Raji (cell line): ENCODE results near the gene ARL8B.
A peak's percentile ranks its signal among the peaks of the same experiment; 100 is the strongest.

Experiments
- POLR2A ChIP-seq: IDR thresholded peaks from 2 replicates; pipeline ENCODE4 v1.6.1; 2011; ENCODE audit warnings: low read depth, low read length, control low read depth; ENCODE audit not compliant: insufficient read depth

The ARL8B gene

GRCh38 chr3:5168110-5168509 lies 46.0 kb downstream of the ARL8B start:
- no peak for TF ChIP-seq POLR2A

DNA sequence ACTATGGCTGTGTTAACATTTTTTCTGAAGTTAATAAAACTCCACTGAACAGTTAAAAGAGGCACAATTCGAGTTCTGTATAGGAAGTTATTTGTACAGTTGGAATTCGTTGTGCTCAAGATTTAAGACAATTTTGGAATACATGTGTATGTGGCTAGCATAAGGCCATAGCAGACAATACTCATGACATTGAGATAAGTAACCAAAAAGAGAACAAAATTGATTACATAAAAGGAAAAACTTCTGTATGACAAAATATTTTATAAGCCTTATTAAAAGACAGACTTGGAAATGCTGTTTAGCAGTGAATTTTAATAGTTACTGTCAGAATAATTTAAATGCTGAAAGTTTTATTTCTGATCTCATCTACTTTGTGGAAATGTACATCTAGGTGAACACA lies 47.7 kb downstream of the ARL8B start:
- TF ChIP-seq POLR2A: no peak

GRCh38 chr3:5170975-5171374 lies 48.9 kb downstream of the ARL8B start:
- no peak for TF ChIP-seq POLR2A

DNA sequence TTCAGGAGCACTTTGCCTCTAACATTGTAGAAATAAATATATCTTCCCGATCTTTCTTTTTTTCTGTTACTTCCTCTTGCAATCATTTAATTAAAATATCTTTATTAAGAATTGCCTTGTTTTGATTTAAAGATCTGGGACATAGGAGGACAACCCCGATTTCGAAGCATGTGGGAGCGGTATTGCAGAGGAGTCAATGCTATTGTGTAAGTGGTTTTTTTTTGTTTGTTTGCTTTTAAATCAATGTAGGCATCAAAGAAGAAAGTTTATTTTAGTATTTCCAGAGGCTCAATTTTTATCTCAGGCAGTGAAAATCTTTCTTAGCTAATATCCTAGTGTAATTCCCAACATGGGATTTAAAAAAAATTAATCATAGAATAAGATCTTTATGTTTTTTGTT lies 49.9 kb downstream of the ARL8B start:
- no peak for TF ChIP-seq POLR2A

- peak; percentile 59; the same call in 1 of the 2 replicates for TF ChIP-seq POLR2A
Measured at GRCh38 chr3:5181469-5182141, 59.5 kb downstream of the ARL8B start.

- TF ChIP-seq POLR2A: no peak
Measured at GRCh38 chr3:5184499-5184898, 62.4 kb downstream of the ARL8B start.

DNA sequence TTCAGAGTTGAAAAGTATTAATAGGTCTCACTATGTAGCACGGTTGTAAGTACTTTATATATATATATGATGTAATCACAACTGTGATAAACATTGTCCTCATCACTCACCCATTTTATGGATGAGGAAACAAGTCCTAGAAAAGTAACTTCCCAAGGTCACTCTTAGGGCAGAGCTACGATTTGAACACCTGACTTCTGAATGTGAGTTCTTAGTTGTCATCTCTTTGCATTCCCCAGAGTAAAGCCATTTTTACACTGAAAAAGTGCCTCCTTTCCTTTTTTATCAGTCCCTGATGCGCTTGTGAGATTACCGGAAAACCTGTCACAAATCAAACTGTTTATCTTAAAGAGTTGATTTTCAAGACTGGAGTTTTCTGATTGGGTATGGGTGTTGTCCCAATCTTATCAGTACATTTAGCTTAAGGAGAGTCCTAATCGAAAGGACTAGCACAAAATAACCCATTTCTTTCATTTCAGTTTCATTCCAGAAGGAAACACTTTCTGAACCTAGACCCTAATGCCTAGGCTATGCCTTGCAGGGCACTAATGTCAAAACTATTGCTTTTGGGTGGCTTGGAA lies 63.1 kb downstream of the ARL8B start:
- TF ChIP-seq POLR2A: peak; percentile 13; the same call in 1 of the 2 replicates

- peak; percentile 64 for TF ChIP-seq POLR2A
Measured at GRCh38 chr3:5186089-5186857, 64.2 kb downstream of the ARL8B start.

DNA sequence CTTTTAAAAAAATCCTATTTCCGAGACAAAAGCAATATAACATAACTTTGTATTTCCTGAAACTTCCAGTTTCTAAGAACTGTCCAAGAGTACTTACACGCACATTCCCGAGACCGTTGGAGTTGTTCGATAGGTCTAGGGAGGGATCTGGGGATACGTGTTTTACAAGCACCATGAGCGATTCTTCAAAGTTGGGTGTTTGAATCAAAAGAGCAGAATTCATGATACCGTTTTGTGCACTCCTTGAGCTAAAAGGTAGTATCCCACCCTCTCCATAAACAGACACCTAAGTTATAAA lies 64.7 kb downstream of the ARL8B start:
- TF ChIP-seq POLR2A: no peak

- peak; percentile 78 for TF ChIP-seq POLR2A
Measured at GRCh38 chr3:5187156-5187919, 65.2 kb downstream of the ARL8B start, which contains the start of gene EDEM1. EDEM1 (plus strand) TSS chr3:5187707; CDS start chr3:5187806, 99 bp downstream.

DNA sequence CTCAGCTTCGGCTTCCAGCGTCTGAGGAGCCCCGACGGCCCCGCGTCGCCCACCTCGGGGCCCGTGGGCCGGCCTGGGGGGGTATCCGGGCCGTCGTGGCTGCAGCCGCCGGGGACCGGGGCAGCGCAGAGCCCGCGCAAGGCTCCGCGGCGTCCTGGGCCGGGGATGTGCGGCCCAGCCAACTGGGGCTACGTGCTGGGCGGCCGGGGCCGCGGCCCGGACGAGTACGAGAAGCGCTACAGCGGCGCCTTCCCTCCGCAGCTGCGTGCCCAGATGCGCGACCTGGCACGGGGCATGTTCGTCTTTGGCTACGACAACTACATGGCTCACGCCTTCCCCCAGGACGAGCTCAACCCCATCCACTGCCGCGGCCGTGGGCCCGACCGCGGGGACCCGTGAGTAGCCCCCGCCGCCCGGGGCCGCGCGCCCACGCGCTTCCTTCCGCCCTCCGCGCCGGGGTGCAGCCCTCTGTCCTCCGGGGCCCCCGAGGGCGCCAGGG lies 65.9 kb downstream of the ARL8B start:
- no peak; the same call in 1 of the 2 replicates for TF ChIP-seq POLR2A

DNA sequence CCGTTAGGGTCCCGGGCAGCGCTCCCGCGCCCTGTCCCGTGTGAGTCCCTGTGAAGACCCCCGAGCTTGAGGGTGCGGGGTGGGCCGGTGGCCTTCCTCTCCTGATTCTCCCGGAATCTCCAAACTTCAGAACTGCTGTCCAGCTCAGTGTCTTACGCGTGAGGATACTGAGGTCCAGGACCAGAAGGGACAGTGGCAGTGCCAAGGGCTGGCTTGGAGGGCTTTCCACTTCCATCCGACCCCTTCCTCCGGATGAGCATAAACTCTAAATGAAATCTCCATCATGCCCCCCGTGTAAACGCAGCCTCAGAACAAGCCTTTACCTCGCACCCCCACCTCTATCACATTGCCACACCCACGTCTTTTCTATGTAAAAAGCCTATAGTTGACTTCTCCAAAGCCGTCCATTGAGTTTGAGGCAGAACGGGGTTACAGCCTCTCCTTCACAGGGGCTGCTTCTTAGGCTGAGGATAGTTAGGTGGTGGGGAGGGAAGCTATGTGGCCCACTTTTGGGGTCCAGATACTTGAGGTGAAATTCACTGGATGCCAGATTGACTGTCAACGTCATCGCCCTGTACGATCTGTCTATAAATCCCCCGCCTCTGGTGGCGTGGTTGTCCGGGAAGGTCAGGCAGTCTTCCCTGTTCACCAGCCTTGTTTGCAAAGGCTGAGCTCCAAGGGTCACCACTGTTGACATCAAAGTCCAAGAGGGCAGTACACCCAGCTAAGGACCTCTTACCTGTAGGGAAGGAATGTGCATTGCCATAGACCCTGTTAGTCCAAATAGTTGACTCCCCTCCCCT lies 66.5 kb downstream of the ARL8B start:
- peak; percentile 48 for TF ChIP-seq POLR2A

DNA sequence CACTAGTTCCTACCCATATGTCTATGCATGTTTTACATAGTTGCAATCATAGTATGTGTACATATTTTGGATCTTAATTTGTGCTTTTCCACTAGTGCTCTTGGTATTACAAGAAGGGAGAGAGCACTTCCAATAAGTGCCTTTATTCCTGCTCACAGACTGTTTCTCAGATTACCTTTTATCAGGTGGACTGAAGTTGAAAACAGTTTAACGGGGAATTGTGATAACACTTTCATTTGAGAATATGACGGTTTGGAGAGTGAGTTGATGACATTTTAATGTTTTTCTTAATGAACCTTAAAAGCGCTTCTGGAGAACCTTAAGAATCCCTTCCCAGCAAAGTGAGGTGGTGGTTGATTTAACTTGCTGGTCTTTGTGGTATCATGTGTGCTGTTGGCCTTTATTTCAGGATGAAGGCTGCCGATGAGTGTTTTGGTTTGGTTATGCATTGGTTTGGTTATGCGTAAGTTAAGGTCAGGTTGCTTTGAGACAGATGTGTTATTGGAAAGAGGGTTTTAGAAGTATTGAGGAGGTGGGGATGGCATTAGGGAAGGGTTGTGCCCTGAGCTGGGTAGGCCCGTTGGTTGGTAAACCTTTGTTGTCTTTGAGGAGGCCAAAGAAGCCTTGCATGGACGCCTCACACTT lies 68.2 kb downstream of the ARL8B start:
- no peak for TF ChIP-seq POLR2A
